Suprapubic skin (tissue), 4 donors: ENCODE results near the gene S100A7A. TPM values are rescaled to one million over a fixed set of nuclear protein-coding genes. Genes with fewer than 3 reads are reported as not detected.

ENCODE experiments used
- DNase-seq, 2 donors: peaks; one replicate each; pipeline ENCODE4 v3.0.0-alpha.2; 2019; ENCODE audit warnings: low spot score in 2 of 2
- H3K27ac ChIP-seq: fragments of 200-600 bp; sonication (generic); one replicate; pipeline ENCODE4 v1.5.1; 2019
- H3K27me3 ChIP-seq: fragments of 200-600 bp; sonication (generic); one replicate; pipeline ENCODE4 v1.5.1; 2019
- H3K36me3 ChIP-seq: fragments of 200-600 bp; sonication (generic); one replicate; pipeline ENCODE4 v1.5.1; 2019
- H3K4me1 ChIP-seq: fragments of 200-600 bp; sonication (generic); one replicate; pipeline ENCODE4 v1.5.1; 2019
- H3K4me3 ChIP-seq: fragments of 200-600 bp; sonication (generic); one replicate; pipeline ENCODE4 v1.5.1; 2019; ENCODE audit warnings: mild to moderate bottlenecking
- H3K9me3 ChIP-seq: fragments of 200-600 bp; sonication (generic); one replicate; pipeline ENCODE4 v1.5.1; 2019
- EP300 ChIP-seq: sonication (generic); formaldehyde crosslinking; IDR thresholded peaks from one replicate; pipeline ENCODE4 v1.6.1; 2017; ENCODE audit warnings: antibody characterized with exemption
- POLR2A ChIP-seq, 2 donors: fragments of 450-650 bp; IDR thresholded peaks; one replicate each; pipeline ENCODE4 v1.6.1; 2017; ENCODE audit warnings: antibody characterized with exemption in 2 of 2, mild to moderate bottlenecking in 2 of 2, moderate library complexity in 2 of 2
- POLR2AphosphoS5 ChIP-seq, 3 donors: sonication (generic); formaldehyde crosslinking; IDR thresholded peaks; one replicate each; pipeline ENCODE4 v1.6.1; 2017; ENCODE audit warnings: antibody characterized with exemption in 3 of 3
- WGBS: methylation state at CpG from one replicate; pipeline ENCODE4 v1.1.5; 2018; 5-methylcytosine and 5-hydroxymethylcytosine counted together
- total RNA-seq, 4 donors: library from RNA; depleted of rRNA; stranded (reverse); fragments of >200 nt; gene quantifications; one replicate each; pipeline ENCODE4 v1.1.0, GENCODE V29; 2016
- TF ChIP-seq, protein P1 (sequence below), 2 donors: fragments of 200-600 bp in 1 of 2; fragments of 450-650 bp in 1 of 2; sonication (generic) in 1 of 2; IDR thresholded peaks; one replicate each; pipeline ENCODE4 v1.5.1; 2016 to 2019; ENCODE audit warnings: antibody characterized with exemption in 2 of 2, mild to moderate bottlenecking in 1 of 2, moderate library complexity in 1 of 2

The S100A7A gene
- total RNA-seq, 4 donors from 2014 or later, result 0.10 TPM; not detected in 3

DNA sequence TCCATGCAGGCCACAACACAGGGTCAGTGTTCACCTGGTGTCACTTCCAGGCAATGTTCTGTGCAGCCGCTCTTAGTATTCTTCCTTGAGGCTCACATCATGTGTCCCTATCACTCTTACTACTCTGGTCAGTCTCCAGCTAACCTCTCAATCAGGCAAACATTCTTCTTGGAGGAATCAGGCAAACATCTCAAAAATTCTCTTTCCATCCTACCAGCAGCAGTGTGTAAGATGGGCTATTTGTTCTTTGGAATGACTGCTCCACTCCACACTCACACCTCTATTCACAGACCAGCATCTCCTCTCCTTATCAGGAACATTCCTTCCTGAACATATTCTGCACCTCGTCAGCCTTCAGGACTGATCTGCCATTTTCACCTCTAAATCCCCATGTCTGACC, 4.0 kb downstream of the S100A7A start:
- Histone ChIP-seq H3K27me3 (peaks cover 7% of the 10 kb centered on the region), H3K4me3 (no peak overlapping the region), H3K27ac (no peak overlapping the region), H3K4me1 (no peaks in the 10 kb centered on the region), H3K9me3 (no peaks in the 10 kb centered on the region), H3K36me3 (no peaks in the 10 kb centered on the region)
- no peak for DNase-seq
- TF ChIP-seq, protein P1, sequence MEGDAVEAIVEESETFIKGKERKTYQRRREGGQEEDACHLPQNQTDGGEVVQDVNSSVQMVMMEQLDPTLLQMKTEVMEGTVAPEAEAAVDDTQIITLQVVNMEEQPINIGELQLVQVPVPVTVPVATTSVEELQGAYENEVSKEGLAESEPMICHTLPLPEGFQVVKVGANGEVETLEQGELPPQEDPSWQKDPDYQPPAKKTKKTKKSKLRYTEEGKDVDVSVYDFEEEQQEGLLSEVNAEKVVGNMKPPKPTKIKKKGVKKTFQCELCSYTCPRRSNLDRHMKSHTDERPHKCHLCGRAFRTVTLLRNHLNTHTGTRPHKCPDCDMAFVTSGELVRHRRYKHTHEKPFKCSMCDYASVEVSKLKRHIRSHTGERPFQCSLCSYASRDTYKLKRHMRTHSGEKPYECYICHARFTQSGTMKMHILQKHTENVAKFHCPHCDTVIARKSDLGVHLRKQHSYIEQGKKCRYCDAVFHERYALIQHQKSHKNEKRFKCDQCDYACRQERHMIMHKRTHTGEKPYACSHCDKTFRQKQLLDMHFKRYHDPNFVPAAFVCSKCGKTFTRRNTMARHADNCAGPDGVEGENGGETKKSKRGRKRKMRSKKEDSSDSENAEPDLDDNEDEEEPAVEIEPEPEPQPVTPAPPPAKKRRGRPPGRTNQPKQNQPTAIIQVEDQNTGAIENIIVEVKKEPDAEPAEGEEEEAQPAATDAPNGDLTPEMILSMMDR (IDR thresholded peaks at IDR 0.05), result no peak
- TF ChIP-seq POLR2AphosphoS5 (IDR thresholded peaks at IDR 0.05) (no peak), POLR2A (IDR thresholded peaks at IDR 0.05) (no peak), EP300 (no peak)
- WGBS, result 76% methylated on average over 2 of the region's 2 CpGs

DNA sequence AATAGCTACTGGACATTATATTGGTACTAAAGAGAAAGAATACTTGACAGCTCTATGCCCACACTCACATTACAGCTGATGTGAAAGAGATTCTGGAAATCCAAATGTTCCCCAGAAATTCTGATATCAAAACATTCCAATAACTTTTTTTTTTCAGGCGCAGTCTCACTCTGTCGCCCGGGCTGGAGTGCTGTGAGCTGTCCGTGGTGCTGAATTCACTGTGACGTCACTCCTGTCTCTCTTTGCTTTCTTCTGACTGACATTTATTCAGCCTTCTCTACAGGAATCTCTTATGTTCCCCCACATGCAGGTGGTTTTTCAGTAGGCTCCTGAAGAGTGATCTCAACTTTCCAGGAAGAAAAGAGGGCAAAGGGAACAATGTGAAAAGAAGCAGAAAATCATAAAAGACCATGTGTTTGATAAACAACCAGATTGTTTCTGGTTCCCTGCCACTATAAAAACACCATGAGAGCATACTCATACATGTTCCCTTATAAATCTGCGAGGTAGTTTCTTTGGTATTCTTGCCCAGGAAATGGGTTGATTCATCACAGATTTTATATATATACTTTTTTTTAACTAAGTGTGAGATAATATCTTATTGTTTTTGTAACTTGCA, 6.2 kb downstream of the S100A7A start:
- WGBS, result 8% methylated on average over 6 of the region's 6 CpGs
- TF ChIP-seq POLR2AphosphoS5 (IDR thresholded peaks at IDR 0.05) (no peak), POLR2A (IDR thresholded peaks at IDR 0.05) (no peak)
- DNase-seq, result no peak
- Histone ChIP-seq H3K9me3 (no peaks in the 10 kb centered on the region), H3K27ac (no peak overlapping the region), H3K4me1 (no peaks in the 10 kb centered on the region), H3K27me3 (peaks cover 11% of the 10 kb centered on the region), H3K36me3 (no peaks in the 10 kb centered on the region), H3K4me3 (no peak overlapping the region)

DNA sequence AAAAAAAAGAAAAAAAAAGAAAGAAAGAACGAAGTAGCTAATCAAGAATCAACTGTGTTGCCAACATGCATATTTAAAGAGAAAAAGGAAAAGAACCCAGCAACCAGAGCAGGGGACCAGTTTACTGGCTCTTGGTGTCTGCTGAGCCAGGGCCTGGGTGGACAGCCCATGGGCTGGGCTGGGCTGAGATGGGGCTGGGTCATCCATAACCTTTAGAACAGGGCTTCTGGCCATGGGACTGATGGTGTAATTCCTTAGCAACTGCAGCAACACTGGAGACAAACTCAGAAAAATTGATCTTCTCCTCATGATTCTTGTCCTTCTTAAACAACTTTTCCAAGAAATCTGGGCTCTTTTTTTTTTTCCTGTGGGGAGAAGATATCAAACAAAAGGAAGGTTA, 10.5 kb downstream of the S100A7A start:
- Histone ChIP-seq H3K4me3 (no peak overlapping the region), H3K27ac (no peak overlapping the region), H3K27me3 (peaks cover 16% of the 10 kb centered on the region), H3K9me3 (no peaks in the 10 kb centered on the region), H3K36me3 (no peaks in the 10 kb centered on the region), H3K4me1 (no peaks in the 10 kb centered on the region)
- TF ChIP-seq POLR2A (IDR thresholded peaks at IDR 0.05) (no peak), POLR2AphosphoS5 (IDR thresholded peaks at IDR 0.05) (no peak), EP300 (no peak)
- TF ChIP-seq, protein P1 (IDR thresholded peaks at IDR 0.05), result no peak
- peak in 1 of 2 donors; percentile 26 for DNase-seq
- 26% methylated on average over 1 of the region's 1 CpG for WGBS

DNA sequence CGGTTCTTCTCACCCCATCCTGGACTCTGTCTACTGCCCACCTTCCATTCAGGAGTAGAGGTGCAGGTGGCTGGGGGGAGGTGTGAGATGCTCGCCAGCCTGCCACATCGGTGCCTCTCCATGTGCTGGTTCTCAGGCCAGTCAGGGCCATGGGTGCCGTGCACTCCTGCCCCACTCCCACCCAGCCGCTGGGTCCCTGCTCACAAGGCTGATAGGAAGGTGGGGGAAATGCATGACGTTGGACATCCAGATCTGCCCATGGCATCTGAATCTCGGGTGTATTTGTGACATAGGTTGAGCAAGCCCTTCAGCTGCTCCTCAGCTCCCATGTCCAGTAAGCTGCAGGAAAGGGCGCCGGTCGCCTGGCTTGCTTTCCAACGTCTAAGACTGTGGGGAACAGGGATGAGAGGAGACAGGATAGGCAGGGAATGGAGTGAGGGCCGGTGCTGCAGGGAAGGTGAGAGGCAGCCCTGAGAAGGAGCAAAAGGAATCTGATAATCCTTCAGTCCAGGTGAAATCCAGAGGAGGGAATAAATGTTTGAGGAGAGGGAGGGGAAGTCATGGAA, 11.8 kb downstream of the S100A7A start:
- DNase-seq, result peak in 1 of 2 donors; percentile 73
- Histone ChIP-seq H3K27me3 (peaks cover 17% of the 10 kb centered on the region), H3K9me3 (no peaks in the 10 kb centered on the region), H3K36me3 (no peaks in the 10 kb centered on the region), H3K4me1 (no peaks in the 10 kb centered on the region), H3K27ac (no peak overlapping the region), H3K4me3 (no peak overlapping the region)
- TF ChIP-seq, protein P1 (IDR thresholded peaks at IDR 0.05), result no peak
- no peak for TF ChIP-seq POLR2AphosphoS5 (IDR thresholded peaks at IDR 0.05)
- TF ChIP-seq EP300, result no peak
- no peak for TF ChIP-seq POLR2A (IDR thresholded peaks at IDR 0.05)
- WGBS, result 82% methylated on average over 12 of the region's 12 CpGs

DNA sequence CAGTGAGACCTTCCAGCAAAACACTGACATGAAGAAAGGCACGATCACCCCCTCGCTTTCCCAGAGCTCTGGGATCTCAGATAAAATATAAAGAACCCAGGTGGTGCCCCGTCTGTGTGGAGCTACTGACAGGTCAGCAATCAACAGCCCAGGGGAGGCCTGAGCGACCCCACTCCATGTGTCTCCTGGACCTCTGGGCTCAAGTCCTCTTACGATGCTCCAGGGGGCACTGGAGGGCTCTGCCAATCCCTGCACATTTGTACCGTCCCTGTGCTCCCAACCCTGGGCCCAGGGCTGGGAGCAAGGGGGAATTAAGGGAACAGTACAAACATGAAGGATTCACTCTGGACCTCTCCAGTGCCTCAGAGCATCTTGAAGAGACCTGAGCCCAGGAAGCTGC, 12.5 kb downstream of the S100A7A start:
- H3K27ac ChIP-seq, result no peak overlapping the region
- TF ChIP-seq, protein P1 (IDR thresholded peaks at IDR 0.05), result no peak
- no peak for TF ChIP-seq POLR2AphosphoS5 (IDR thresholded peaks at IDR 0.05)
- TF ChIP-seq EP300, result no peak
- TF ChIP-seq POLR2A (IDR thresholded peaks at IDR 0.05), result no peak
- 68% methylated on average over 3 of the region's 6 CpGs for WGBS
- no peaks in the 10 kb centered on the region for H3K4me1 ChIP-seq
- no peaks in the 10 kb centered on the region for H3K9me3 ChIP-seq
- H3K36me3 ChIP-seq, result no peaks in the 10 kb centered on the region
- H3K27me3 ChIP-seq, result peaks cover 22% of the 10 kb centered on the region
- H3K4me3 ChIP-seq, result no peak overlapping the region
- DNase-seq, result peak in 1 of 2 donors; percentile 54
